ENCODE results near the gene CLN3. TPM values are rescaled to one million over a fixed set of nuclear protein-coding genes. Genes with fewer than 3 reads are reported as not detected.

Gene CLN3
- total and polyA plus RNA-seq, 2 of the 13 experiments (the other 11 are each of a cell fraction or from before 2014, with no cell fraction given), result 23.4 to 46.8 TPM

- TF ChIP-seq, protein P1, sequence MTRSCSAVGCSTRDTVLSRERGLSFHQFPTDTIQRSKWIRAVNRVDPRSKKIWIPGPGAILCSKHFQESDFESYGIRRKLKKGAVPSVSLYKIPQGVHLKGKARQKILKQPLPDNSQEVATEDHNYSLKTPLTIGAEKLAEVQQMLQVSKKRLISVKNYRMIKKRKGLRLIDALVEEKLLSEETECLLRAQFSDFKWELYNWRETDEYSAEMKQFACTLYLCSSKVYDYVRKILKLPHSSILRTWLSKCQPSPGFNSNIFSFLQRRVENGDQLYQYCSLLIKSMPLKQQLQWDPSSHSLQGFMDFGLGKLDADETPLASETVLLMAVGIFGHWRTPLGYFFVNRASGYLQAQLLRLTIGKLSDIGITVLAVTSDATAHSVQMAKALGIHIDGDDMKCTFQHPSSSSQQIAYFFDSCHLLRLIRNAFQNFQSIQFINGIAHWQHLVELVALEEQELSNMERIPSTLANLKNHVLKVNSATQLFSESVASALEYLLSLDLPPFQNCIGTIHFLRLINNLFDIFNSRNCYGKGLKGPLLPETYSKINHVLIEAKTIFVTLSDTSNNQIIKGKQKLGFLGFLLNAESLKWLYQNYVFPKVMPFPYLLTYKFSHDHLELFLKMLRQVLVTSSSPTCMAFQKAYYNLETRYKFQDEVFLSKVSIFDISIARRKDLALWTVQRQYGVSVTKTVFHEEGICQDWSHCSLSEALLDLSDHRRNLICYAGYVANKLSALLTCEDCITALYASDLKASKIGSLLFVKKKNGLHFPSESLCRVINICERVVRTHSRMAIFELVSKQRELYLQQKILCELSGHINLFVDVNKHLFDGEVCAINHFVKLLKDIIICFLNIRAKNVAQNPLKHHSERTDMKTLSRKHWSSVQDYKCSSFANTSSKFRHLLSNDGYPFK (CRISPR knock-in tag; IDR thresholded peaks at IDR 0.05; ENCODE audit: borderline replicate concordance), result peak; percentile 64; the same call in 1 of the 2 replicates
- TF ChIP-seq FOSL2 (CRISPR knock-in tag; IDR thresholded peaks at IDR 0.05) (peak; percentile 48; the same call in 1 of the 2 replicates), FOXP4 (CRISPR knock-in tag; IDR thresholded peaks at IDR 0.05) (peak; percentile 53; the same call in 1 of the 2 replicates), RFXANK (CRISPR knock-in tag; IDR thresholded peaks at IDR 0.05) (no peak), ZNF570 (CRISPR knock-in tag; IDR thresholded peaks at IDR 0.05; ENCODE audit: borderline replicate concordance) (no peak), DDIT3 (CRISPR knock-in tag; IDR thresholded peaks at IDR 0.05) (no peak), CENPX (CRISPR knock-in tag; IDR thresholded peaks at IDR 0.05) (no peak), ZNF672 (CRISPR knock-in tag; IDR thresholded peaks at IDR 0.05) (no peak), RXRA (CRISPR knock-in tag; IDR thresholded peaks at IDR 0.05) (peak; percentile 27; the same call in 1 of the 2 replicates), MATR3 (CRISPR knock-in tag; IDR thresholded peaks at IDR 0.05) (no peak), RAD21 (CRISPR knock-in tag; IDR thresholded peaks at IDR 0.05) (no peak), ZNF879 (CRISPR knock-in tag; IDR thresholded peaks at IDR 0.05) (0 out of 2 replicates have a peak, but pooled peaks have one; percentile 2), GZF1 (CRISPR knock-in tag; IDR thresholded peaks at IDR 0.05) (peak; percentile 54; the same call in 1 of the 2 replicates), ZKSCAN5 (CRISPR knock-in tag; IDR thresholded peaks at IDR 0.05) (no peak)
- TF ChIP-seq, protein P2, sequence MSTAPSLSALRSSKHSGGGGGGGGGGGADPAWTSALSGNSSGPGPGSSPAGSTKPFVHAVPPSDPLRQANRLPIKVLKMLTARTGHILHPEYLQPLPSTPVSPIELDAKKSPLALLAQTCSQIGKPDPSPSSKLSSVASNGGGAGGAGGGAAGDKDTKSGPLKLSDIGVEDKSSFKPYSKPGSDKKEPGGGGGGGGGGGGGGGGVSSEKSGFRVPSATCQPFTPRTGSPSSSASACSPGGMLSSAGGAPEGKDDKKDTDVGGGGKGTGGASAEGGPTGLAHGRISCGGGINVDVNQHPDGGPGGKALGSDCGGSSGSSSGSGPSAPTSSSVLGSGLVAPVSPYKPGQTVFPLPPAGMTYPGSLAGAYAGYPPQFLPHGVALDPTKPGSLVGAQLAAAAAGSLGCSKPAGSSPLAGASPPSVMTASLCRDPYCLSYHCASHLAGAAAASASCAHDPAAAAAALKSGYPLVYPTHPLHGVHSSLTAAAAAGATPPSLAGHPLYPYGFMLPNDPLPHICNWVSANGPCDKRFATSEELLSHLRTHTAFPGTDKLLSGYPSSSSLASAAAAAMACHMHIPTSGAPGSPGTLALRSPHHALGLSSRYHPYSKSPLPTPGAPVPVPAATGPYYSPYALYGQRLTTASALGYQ (CRISPR knock-in tag; IDR thresholded peaks at IDR 0.05), result no peak
- TF ChIP-seq, protein P3, sequence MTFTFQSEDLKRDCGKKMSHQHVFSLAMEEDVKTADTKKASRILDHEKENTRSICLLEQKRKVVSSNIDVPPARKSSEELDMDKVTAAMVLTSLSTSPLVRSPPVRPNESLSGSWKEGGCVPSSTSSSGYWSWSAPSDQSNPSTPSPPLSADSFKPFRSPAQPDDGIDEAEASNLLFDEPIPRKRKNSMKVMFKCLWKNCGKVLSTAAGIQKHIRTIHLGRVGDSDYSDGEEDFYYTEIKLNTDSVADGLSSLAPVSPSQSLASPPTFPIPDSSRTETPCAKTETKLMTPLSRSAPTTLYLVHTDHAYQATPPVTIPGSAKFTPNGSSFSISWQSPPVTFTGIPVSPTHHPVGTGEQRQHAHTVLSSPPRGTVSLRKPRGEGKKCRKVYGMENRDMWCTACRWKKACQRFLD (CRISPR knock-in tag; IDR thresholded peaks at IDR 0.05; ENCODE audit: borderline replicate concordance), result peak; percentile 75
- TF ChIP-seq, protein P4, sequence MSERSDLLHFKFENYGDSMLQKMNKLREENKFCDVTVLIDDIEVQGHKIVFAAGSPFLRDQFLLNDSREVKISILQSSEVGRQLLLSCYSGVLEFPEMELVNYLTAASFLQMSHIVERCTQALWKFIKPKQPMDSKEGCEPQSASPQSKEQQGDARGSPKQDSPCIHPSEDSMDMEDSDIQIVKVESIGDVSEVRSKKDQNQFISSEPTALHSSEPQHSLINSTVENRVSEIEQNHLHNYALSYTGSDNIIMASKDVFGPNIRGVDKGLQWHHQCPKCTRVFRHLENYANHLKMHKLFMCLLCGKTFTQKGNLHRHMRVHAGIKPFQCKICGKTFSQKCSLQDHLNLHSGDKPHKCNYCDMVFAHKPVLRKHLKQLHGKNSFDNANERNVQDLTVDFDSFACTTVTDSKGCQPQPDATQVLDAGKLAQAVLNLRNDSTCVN (CRISPR knock-in tag; IDR thresholded peaks at IDR 0.05; ENCODE audit: borderline replicate concordance), result no peak
- TF ChIP-seq, protein P5, sequence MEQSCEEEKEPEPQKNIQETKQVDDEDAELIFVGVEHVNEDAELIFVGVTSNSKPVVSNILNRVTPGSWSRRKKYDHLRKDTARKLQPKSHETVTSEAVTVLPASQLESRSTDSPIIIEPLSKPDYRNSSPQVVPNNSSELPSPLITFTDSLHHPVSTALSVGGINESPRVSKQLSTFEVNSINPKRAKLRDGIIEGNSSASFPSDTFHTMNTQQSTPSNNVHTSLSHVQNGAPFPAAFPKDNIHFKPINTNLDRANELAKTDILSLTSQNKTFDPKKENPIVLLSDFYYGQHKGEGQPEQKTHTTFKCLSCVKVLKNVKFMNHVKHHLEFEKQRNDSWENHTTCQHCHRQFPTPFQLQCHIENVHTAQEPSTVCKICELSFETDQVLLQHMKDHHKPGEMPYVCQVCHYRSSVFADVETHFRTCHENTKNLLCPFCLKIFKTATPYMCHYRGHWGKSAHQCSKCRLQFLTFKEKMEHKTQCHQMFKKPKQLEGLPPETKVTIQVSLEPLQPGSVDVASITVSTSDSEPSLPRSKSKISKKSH (CRISPR knock-in tag; IDR thresholded peaks at IDR 0.05; ENCODE audit: borderline replicate concordance), result peak; percentile 29; the same call in 1 of the 2 replicates
Measured at GRCh38 chr16:28491970-28492474, at the start of gene CLN3 (continued).

Measured in HepG2 (cell line).